HepG2 (cell line): ENCODE results near the gene PPM1M. TPM values are rescaled to one million over a fixed set of nuclear protein-coding genes. Genes with fewer than 3 reads are reported as not detected.

ENCODE experiments used
- CEBPG ChIP-seq: IDR thresholded peaks from 2 replicates; pipeline ENCODE4 v1.6.1; 2016
- JUN ChIP-seq: sonication (generic); formaldehyde crosslinking; IDR thresholded peaks from 2 replicates; pipeline ENCODE4 v1.4.0; 2020; ENCODE audit warnings: mild to moderate bottlenecking, missing genetic modification reagents
- MAZ ChIP-seq, 2 experiments: sonication (generic) in 1 of 2; formaldehyde crosslinking in 1 of 2; IDR thresholded peaks; 2 replicates each; pipeline versions ENCODE4 v1.5.0 to v1.6.1; 2012 to 2020; ENCODE audit warnings: low read depth in 2 of 2, mild to moderate bottlenecking in 2 of 2, borderline replicate concordance in 1 of 2, improper control_type of control experiment in 1 of 2, low read length in 1 of 2, missing genetic modification reagents in 1 of 2, moderate library complexity in 1 of 2
- MIER2 ChIP-seq: IDR thresholded peaks from 2 replicates; pipeline ENCODE4 v1.6.1; 2016; ENCODE audit warnings: missing biosample characterization, missing genetic modification reagents
- PHF21A ChIP-seq: sonication (generic); formaldehyde crosslinking; IDR thresholded peaks from 2 replicates; pipeline ENCODE4 v1.5.0; 2020; ENCODE audit warnings: mild to moderate bottlenecking, missing genetic modification reagents
- PPARG ChIP-seq: conservative IDR thresholded peaks from 2 replicates; pipeline ENCODE4 v1.6.1; 2016; ENCODE audit warnings: missing biosample characterization, missing genetic modification reagents
- RXRA ChIP-seq: sonication (generic); formaldehyde crosslinking; IDR thresholded peaks from 2 replicates; pipeline ENCODE4 v1.5.1; 2020; ENCODE audit warnings: missing genetic modification reagents
- RXRB ChIP-seq: IDR thresholded peaks from 2 replicates; pipeline ENCODE4 v1.6.1; 2016; ENCODE audit warnings: borderline replicate concordance, missing genetic modification reagents, missing compliant biosample characterization
- STAG1 ChIP-seq: sonication (generic); formaldehyde crosslinking; IDR thresholded peaks from 2 replicates; pipeline ENCODE4 v1.4.0; 2020; ENCODE audit warnings: missing genetic modification reagents
- TRIM24 ChIP-seq: sonication (generic); formaldehyde crosslinking; IDR thresholded peaks from 2 replicates; pipeline ENCODE4 v1.8.0; 2022; ENCODE audit warnings: mild to moderate bottlenecking, missing genetic modification reagents
- ZC3H13 ChIP-seq: sonication (generic); formaldehyde crosslinking; IDR thresholded peaks from 2 replicates; pipeline ENCODE4 v1.8.1; 2023; ENCODE audit warnings: mild to moderate bottlenecking, missing genetic modification reagents, moderate library complexity
- ZNF121 ChIP-seq: sonication (generic); formaldehyde crosslinking; IDR thresholded peaks from 2 replicates; pipeline ENCODE4 v1.5.0; 2020; ENCODE audit warnings: mild to moderate bottlenecking, missing genetic modification reagents
- ZNF24 ChIP-seq: fragments of 450-650 bp; IDR thresholded peaks from 2 replicates; pipeline ENCODE4 v1.6.1; 2017; ENCODE audit warnings: antibody characterized with exemption, mild to moderate bottlenecking
- ZNF431 ChIP-seq: sonication (generic); formaldehyde crosslinking; IDR thresholded peaks from 2 replicates; pipeline ENCODE4 v1.9.0; 2022; ENCODE audit warnings: missing genetic modification reagents, low read depth, mild to moderate bottlenecking, borderline replicate concordance
- ZNF841 ChIP-seq: sonication (generic); formaldehyde crosslinking; IDR thresholded peaks from 2 replicates; pipeline ENCODE4 v1.8.1; 2023; ENCODE audit warnings: missing genetic modification reagents, borderline replicate concordance
- polyA plus RNA-seq, 8 experiments: library from polyadenylated mRNA; depleted of rRNA in 3 of 8; stranded (reverse) in 7 of 8; unstranded in 1 of 8; fragments of >200 nt; fragmentation: Illumina TruSeq in 4 of 8; extraction: Trizol in 4 of 8; gene quantifications; 2 replicates each; pipeline versions ENCODE4 v1.2.1 to v1.2.3, GENCODE V29; 2011 to 2016; ENCODE audit warnings: low read depth in 4 of 8, missing spikeins in 1 of 8, mixed read lengths in 1 of 8; ENCODE audit not compliant: insufficient read depth in 1 of 8
- total RNA-seq, 5 experiments: library from RNA; depleted of rRNA; stranded (reverse); fragments of >200 nt; fragmentation: Illumina TruSeq; extraction: Trizol; gene quantifications; 2 replicates each; pipeline ENCODE4 v1.2.3, GENCODE V29; 2016; ENCODE audit warnings: low read depth in 1 of 5
- TF ChIP-seq, protein P1 (sequence below): sonication (generic); formaldehyde crosslinking; IDR thresholded peaks from 2 replicates; pipeline ENCODE4 v1.5.0; 2020; ENCODE audit warnings: missing genetic modification reagents
- TF ChIP-seq, protein P2 (sequence below): sonication (generic); formaldehyde crosslinking; IDR thresholded peaks from 2 replicates; pipeline ENCODE4 v1.8.0; 2022; ENCODE audit warnings: mild to moderate bottlenecking, missing genetic modification reagents, borderline replicate concordance
- TF ChIP-seq, protein P3 (sequence below), 2 experiments: sonication (generic) in 1 of 2; formaldehyde crosslinking in 1 of 2; IDR thresholded peaks; 2 replicates each; pipeline versions ENCODE4 v1.4.0 to v1.6.1; 2016 to 2020; ENCODE audit warnings: borderline replicate concordance in 1 of 2, low read depth in 1 of 2, mild to moderate bottlenecking in 1 of 2, missing genetic modification reagents in 1 of 2
- TF ChIP-seq, protein P4 (sequence below): sonication (generic); formaldehyde crosslinking; IDR thresholded peaks from 2 replicates; pipeline ENCODE4 v1.4.0; 2020; ENCODE audit warnings: mild to moderate bottlenecking, missing genetic modification reagents

Gene PPM1M
- total and polyA plus RNA-seq, 2 of the 13 experiments (the other 11 are each of a cell fraction or from before 2014, with no cell fraction given), result 2.5 to 5.9 TPM

DNA sequence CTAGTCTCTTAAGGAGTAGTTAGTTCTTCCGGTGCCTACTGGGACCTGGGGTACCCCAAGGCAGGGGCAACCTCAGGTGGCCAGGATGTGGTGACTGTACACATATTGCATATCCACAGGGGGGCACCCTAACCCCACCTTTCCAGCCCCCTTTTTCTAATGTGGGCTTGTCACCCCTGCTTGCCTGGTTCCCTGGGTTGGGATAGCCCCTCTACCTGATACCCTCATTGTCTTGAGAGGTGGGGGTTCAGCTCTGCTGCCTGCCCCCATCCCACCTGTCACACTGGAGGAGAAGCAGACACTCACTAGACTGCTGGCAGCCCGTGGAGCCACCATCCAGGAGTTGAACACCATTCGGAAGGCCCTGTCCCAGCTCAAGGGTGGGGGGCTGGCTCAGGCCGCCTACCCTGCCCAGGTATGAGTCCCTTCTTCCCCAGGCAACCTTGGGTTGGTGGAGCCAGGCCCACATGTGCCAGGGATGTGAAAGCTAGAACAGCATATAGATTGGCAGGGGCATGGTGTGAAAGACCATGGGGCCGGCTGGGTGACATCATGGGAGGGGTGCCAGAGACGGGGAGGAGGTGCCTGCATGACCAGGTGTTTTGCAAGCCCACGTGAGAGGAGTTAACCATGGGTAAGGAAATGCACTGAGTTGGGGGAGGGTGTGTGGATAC is 46.1 kb downstream of the PPM1M start (continued):
- TF ChIP-seq RXRA (CRISPR knock-in tag), result no peak
- TF ChIP-seq ZNF121 (CRISPR knock-in tag), result no peak
- no peak for TF ChIP-seq ZC3H13 (CRISPR knock-in tag)
- no peak for TF ChIP-seq MAZ (IDR thresholded peaks at IDR 0.05; ENCODE audit: borderline replicate concordance, low read depth, low read length)
- TF ChIP-seq MAZ (CRISPR knock-in tag; IDR thresholded peaks at IDR 0.05; ENCODE audit: low read depth), result peak; percentile 13; the same call in 1 of the 2 replicates
- TF ChIP-seq, protein P1, sequence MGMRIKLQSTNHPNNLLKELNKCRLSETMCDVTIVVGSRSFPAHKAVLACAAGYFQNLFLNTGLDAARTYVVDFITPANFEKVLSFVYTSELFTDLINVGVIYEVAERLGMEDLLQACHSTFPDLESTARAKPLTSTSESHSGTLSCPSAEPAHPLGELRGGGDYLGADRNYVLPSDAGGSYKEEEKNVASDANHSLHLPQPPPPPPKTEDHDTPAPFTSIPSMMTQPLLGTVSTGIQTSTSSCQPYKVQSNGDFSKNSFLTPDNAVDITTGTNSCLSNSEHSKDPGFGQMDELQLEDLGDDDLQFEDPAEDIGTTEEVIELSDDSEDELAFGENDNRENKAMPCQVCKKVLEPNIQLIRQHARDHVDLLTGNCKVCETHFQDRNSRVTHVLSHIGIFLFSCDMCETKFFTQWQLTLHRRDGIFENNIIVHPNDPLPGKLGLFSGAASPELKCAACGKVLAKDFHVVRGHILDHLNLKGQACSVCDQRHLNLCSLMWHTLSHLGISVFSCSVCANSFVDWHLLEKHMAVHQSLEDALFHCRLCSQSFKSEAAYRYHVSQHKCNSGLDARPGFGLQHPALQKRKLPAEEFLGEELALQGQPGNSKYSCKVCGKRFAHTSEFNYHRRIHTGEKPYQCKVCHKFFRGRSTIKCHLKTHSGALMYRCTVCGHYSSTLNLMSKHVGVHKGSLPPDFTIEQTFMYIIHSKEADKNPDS (CRISPR knock-in tag), result no peak
- TF ChIP-seq TRIM24 (CRISPR knock-in tag), result no peak
- no peak for TF ChIP-seq ZNF24
- TF ChIP-seq, protein P2, sequence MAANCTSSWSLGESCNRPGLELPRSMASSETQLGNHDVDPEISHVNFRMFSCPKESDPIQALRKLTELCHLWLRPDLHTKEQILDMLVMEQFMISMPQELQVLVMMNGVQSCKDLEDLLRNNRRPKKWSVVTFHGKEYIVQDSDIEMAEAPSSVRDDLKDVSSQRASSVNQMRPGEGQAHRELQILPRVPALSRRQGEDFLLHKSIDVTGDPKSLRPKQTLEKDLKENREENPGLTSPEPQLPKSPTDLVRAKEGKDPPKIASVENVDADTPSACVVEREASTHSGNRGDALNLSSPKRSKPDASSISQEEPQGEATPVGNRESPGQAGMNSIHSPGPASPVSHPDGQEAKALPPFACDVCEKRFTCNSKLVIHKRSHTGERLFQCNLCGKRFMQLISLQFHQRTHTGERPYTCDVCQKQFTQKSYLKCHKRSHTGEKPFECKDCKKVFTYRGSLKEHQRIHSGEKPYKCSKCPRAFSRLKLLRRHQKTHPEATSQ, result no peak
- 0 out of 2 replicates have a peak, but pooled peaks have one; percentile 2 for TF ChIP-seq RXRB (CRISPR knock-in tag)
- TF ChIP-seq, protein P3, sequence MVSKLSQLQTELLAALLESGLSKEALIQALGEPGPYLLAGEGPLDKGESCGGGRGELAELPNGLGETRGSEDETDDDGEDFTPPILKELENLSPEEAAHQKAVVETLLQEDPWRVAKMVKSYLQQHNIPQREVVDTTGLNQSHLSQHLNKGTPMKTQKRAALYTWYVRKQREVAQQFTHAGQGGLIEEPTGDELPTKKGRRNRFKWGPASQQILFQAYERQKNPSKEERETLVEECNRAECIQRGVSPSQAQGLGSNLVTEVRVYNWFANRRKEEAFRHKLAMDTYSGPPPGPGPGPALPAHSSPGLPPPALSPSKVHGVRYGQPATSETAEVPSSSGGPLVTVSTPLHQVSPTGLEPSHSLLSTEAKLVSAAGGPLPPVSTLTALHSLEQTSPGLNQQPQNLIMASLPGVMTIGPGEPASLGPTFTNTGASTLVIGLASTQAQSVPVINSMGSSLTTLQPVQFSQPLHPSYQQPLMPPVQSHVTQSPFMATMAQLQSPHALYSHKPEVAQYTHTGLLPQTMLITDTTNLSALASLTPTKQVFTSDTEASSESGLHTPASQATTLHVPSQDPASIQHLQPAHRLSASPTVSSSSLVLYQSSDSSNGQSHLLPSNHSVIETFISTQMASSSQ (IDR thresholded peaks at IDR 0.05; ENCODE audit: low read depth), result no peak
- TF ChIP-seq, protein P3 (CRISPR knock-in tag; IDR thresholded peaks at IDR 0.05; ENCODE audit: borderline replicate concordance), result 0 out of 2 replicates have a peak, but pooled peaks have one; percentile 33
- TF ChIP-seq, protein P4, sequence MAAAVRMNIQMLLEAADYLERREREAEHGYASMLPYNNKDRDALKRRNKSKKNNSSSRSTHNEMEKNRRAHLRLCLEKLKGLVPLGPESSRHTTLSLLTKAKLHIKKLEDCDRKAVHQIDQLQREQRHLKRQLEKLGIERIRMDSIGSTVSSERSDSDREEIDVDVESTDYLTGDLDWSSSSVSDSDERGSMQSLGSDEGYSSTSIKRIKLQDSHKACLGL (CRISPR knock-in tag), result 0 out of 2 replicates have a peak, but pooled peaks have one; percentile 2
- no peak for TF ChIP-seq PPARG (CRISPR knock-in tag)
- peak; percentile 89 for TF ChIP-seq STAG1 (CRISPR knock-in tag)
- TF ChIP-seq ZNF841 (CRISPR knock-in tag), result no peak
- TF ChIP-seq PHF21A (CRISPR knock-in tag), result no peak
- no peak for TF ChIP-seq CEBPG (CRISPR knock-in tag)
- TF ChIP-seq MIER2 (CRISPR knock-in tag), result no peak
- no peak for TF ChIP-seq JUN (CRISPR knock-in tag)
- no peak for TF ChIP-seq ZNF431
